Measurements from ENCODE around the gene RTN1.

GRCh38 chr14:59638885-59639284, 231.7 kb downstream of the RTN1 start:
- TF ChIP-seq CTCF (IDR thresholded peaks at IDR 0.05) (no peak), SIN3A (IDR thresholded peaks at IDR 0.05; ENCODE audit: borderline replicate concordance, low read depth, low read length) (no peak), POLR2AphosphoS5 (IDR thresholded peaks at IDR 0.05; ENCODE audit: low read depth, low read length) (no peak), EP300 (IDR thresholded peaks at IDR 0.05; ENCODE audit: borderline replicate concordance in 1 of 2, low read depth in 1 of 2, low read length in 1 of 2) (no peak), USF1 (IDR thresholded peaks at IDR 0.05; ENCODE audit: borderline replicate concordance, low read depth) (no peak), RCOR1 (IDR thresholded peaks at IDR 0.05; ENCODE audit: low read length) (no peak), GABPA (IDR thresholded peaks at IDR 0.05; ENCODE audit: low read depth) (no peak), EZH2phosphoT487 (IDR thresholded peaks at IDR 0.05; ENCODE audit: borderline replicate concordance, low read depth) (no peak), RAD21 (IDR thresholded peaks at IDR 0.05; ENCODE audit: low read length) (no peak)
